Epithelial cell of esophagus (primary cell): ENCODE data around the gene CTNND2.

Source experiments
- DNase-seq: peaks from one replicate; pipeline ENCODE4 v3.0.0; 2010; ENCODE audit warnings: low read depth
- H3K4me3 ChIP-seq: 2 replicates; pipeline ENCODE4 v1.5.1; 2011; ENCODE audit warnings: mild to moderate bottlenecking, low read length, control low read depth
- TF ChIP-seq, protein P1 (sequence below): IDR thresholded peaks from 2 replicates; pipeline ENCODE4 v1.5.1; 2011; ENCODE audit warnings: low read depth, mild to moderate bottlenecking, low read length, control low read depth, inconsistent platforms; ENCODE audit not compliant: insufficient read depth; ENCODE audit errors: missing control alignments

Gene CTNND2

DNA sequence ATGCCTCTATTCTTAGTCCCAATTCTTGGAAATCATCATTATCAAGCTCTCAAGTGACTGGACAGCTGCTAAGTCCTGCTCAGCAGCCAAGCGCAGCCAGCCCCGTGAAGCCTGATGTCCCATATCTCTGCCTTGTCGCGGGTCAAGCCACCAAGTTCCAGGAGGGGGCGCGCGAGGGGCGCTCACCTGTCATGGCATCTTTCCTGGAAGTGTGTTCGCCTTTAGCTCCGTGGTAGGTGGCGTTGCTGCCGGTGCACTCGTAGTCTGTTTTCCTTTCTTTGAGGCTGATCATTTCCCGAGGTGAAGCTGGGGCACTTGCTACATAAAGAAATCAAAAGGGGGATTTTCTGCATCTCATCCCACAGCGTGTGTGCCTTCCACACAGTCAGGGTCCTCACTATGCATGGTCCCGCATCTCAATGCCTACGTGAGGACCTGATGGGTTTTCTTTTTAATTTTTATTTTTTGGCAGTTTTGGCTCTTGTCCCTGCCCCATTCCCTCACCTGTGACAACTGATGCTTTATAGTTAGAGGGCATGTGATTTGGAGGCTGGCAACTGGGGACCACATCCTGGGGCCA is 916.2 kb downstream of the CTNND2 start:
- TF ChIP-seq, protein P1, sequence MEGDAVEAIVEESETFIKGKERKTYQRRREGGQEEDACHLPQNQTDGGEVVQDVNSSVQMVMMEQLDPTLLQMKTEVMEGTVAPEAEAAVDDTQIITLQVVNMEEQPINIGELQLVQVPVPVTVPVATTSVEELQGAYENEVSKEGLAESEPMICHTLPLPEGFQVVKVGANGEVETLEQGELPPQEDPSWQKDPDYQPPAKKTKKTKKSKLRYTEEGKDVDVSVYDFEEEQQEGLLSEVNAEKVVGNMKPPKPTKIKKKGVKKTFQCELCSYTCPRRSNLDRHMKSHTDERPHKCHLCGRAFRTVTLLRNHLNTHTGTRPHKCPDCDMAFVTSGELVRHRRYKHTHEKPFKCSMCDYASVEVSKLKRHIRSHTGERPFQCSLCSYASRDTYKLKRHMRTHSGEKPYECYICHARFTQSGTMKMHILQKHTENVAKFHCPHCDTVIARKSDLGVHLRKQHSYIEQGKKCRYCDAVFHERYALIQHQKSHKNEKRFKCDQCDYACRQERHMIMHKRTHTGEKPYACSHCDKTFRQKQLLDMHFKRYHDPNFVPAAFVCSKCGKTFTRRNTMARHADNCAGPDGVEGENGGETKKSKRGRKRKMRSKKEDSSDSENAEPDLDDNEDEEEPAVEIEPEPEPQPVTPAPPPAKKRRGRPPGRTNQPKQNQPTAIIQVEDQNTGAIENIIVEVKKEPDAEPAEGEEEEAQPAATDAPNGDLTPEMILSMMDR: peak; percentile 55
- peak; percentile 31 for DNase-seq
- no peak overlapping the region for H3K4me3 ChIP-seq

DNA sequence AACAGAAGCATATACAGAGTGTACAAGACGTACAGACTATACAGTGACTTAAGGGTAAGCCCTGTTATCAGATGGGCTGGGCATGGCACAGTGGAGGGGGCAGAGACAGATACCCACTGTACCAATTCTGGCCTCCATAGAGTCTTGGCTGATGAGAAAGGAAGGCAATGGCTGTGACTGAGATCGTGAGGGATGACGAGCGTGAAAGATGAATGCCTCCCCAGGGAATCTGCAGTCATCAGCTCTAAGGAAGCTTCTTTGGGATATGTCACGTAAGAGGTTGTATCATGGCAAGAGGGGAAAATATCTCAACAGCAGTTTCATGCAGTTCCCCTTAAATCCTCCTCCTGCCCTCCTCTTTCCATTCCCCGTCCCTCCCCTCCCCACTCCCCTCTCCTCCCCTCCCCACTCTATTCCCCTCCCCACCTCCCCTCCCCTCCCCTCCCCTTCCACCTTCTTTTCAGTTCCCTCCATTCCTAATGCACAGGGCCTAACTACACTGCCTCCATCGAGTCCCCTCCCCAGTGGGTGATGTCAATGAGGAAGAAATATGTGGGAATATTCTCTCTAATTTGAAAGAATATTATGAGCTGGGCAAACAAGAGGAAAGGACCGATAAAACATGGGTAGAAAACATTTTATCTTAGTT is 916.8 kb downstream of the CTNND2 start:
- DNase-seq: no peak
- TF ChIP-seq, protein P1: no peak
- no peak overlapping the region for H3K4me3 ChIP-seq

DNA sequence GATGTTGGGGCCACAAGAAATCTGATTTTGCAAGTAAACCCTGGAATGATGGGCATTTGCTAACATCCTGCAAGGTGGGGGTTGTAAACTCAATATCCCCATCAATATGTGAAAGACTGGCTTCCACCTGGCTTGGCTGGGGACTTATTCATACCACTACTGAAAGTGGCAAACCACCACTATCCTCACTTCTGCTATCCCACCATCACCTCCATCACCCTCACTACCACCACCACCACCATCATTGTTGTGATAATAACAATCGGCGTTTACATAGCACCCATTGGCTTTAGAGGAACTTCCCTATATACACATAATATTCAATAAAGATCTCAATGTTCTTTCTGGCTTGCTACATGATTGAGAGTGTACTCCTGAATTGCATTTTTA is 918.5 kb downstream of the CTNND2 start:
- H3K4me3 ChIP-seq: no peak overlapping the region
- TF ChIP-seq, protein P1: no peak
- DNase-seq: no peak

DNA sequence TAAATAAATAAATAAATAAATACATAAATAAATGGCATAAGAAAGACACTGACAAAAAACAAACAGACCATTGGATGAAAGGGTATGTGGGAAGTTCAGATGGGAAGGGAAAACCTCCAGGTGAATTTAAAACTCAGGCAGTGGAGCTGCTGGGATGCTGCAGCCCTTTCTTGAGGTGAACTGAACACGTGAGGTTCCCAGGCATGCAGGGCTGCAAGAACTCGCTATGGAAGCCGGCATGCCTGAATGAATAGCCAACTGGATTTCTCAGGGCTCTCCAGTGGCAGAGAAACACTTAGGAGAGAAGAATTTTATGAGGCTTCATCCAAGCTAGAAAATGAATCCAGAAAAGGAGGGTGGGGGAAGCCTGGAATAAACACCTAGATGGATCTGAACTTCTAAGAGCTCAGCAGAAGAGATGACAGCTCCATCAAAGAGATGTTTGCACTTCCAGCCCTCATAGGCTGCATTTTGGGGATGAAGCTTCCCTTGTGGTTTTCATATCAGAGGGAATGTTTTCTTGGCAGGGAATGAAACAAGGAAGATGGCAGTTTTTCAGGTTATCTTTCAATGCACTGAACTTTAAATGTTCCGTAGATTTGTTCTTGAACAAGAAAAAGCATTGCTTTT is 919.0 kb downstream of the CTNND2 start:
- TF ChIP-seq, protein P1: no peak
- DNase-seq: no peak
- H3K4me3 ChIP-seq: no peak overlapping the region

DNA sequence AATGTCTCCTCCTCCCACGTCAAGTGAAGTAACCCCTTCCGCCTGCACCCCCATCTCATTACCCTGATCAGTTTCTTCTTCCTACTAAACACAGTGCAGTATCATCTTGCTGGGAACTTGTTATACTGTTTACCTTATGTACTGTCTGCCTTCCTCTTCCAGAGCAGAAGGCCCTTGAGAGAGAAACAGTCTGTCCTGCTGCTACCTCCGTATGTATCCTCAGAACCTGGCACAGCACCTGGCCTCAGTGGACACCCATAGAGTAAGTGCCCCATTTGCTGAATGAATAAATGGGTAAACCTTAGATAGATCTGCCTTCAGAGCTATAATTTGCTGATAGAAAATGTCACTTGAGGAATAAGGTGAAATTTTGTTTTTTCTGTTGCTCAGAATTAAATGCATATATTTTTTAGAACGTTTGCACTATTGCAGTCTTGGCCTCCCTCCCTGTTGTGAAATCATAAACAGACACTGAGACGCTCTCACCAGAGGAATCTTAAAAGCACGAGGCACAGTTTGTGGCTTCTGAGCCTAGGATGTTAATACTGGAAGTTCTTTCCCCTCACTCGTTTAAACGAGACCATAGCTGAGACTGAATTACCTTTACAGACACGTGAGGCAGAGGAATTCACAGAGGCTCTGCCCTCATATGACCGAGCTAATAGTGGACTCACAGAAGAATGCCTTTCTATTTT is 920.1 kb downstream of the CTNND2 start:
- DNase-seq: no peak
- no peak overlapping the region for H3K4me3 ChIP-seq
- TF ChIP-seq, protein P1: no peak

DNA sequence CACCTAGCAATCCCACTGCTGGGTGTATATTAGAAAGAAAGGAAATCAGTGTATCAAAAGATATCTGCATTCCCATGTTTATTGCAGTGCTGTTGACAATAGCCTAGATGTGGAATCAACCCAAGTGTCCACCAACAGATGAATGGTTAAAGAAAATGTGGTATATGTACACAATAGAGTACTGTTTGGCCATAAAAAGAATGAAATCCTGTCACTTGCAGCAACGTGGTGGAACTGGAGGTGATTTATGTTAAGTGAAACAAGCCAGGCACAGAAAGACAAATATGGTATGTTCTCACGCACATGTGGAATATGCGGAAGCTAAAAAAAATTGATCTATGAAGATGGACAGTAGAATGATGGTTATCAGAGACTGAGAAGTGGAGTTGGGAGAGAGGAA is 921.6 kb downstream of the CTNND2 start:
- no peak overlapping the region for H3K4me3 ChIP-seq
- TF ChIP-seq, protein P1: no peak
- DNase-seq: no peak
